GM21515 (cell line): Measurements from ENCODE around the gene GJB3.

Experiments
- ATAC-seq: cut with Tn5 transposase; IDR thresholded peaks from one replicate; pipeline ENCODE4 v1.9.1; 2021; ENCODE audit not compliant: unreplicated experiment

Gene GJB3

GRCh38 chr1:34822202-34822601 is 41.2 kb downstream of the GJB3 start:
- no peak for ATAC-seq

- ATAC-seq = no peak
Observed at GRCh38 chr1:34824817-34825454, 43.9 kb downstream of the GJB3 start.

- no peak for ATAC-seq
Observed at GRCh38 chr1:34825455-34826091, 44.6 kb downstream of the GJB3 start.

GRCh38 chr1:34827341-34827941 is 46.4 kb downstream of the GJB3 start:
- no peak for ATAC-seq

GRCh38 chr1:34828611-34829010 is 47.6 kb downstream of the GJB3 start:
- no peak for ATAC-seq

GRCh38 chr1:34829250-34829649 is 48.2 kb downstream of the GJB3 start:
- no peak for ATAC-seq

- ATAC-seq = no peak
Observed at GRCh38 chr1:34831721-34832246, 50.8 kb downstream of the GJB3 start.

GRCh38 chr1:34833711-34834110 is 52.7 kb downstream of the GJB3 start:
- ATAC-seq = no peak
